ENCODE results near the gene F10.

Gene F10

GRCh38 chr13:113143466-113144254, 21.1 kb downstream of the F10 start:
- no peak overlapping the region for H3K4me3 ChIP-seq (ENCODE audit: low read length)
- no peak for TF ChIP-seq CTCF (conservative IDR thresholded peaks at IDR 0.05; ENCODE audit: low read length)
- no peak for DNase-seq (ENCODE audit: low read depth)

GRCh38 chr13:113144255-113144629, 21.6 kb downstream of the F10 start:
- no peak for DNase-seq (ENCODE audit: low read depth)
- H3K4me3 ChIP-seq (ENCODE audit: low read length), result no peak overlapping the region
- no peak for TF ChIP-seq CTCF (conservative IDR thresholded peaks at IDR 0.05; ENCODE audit: low read length)

- no peak for DNase-seq (ENCODE audit: low read depth)
- TF ChIP-seq CTCF (conservative IDR thresholded peaks at IDR 0.05; ENCODE audit: low read length), result no peak
- H3K4me3 ChIP-seq (ENCODE audit: low read length), result no peak overlapping the region
Measured at GRCh38 chr13:113145496-113145895, 22.9 kb downstream of the F10 start.

GRCh38 chr13:113145911-113146598, 23.5 kb downstream of the F10 start:
- no peak for TF ChIP-seq CTCF (conservative IDR thresholded peaks at IDR 0.05; ENCODE audit: low read length)
- H3K4me3 ChIP-seq (ENCODE audit: low read length), result no peak overlapping the region
- DNase-seq (ENCODE audit: low read depth), result no peak

GRCh38 chr13:113146750-113147149, 24.2 kb downstream of the F10 start:
- no peak for TF ChIP-seq CTCF (conservative IDR thresholded peaks at IDR 0.05; ENCODE audit: low read length)
- no peak overlapping the region for H3K4me3 ChIP-seq (ENCODE audit: low read length)
- no peak for DNase-seq (ENCODE audit: low read depth)

- DNase-seq (ENCODE audit: low read depth), result no peak
- TF ChIP-seq CTCF (conservative IDR thresholded peaks at IDR 0.05; ENCODE audit: low read length), result no peak
Measured at GRCh38 chr13:113147206-113147605, 24.6 kb downstream of the F10 start.

GRCh38 chr13:113148407-113148806, 25.8 kb downstream of the F10 start:
- no peak for DNase-seq (ENCODE audit: low read depth)
- H3K4me3 ChIP-seq (ENCODE audit: low read length), result no peak overlapping the region
- TF ChIP-seq CTCF (conservative IDR thresholded peaks at IDR 0.05; ENCODE audit: low read length), result no peak

More at GRCh38 chr13:113147206-113147605, 24.6 kb downstream of the F10 start:
- H3K4me3 ChIP-seq (ENCODE audit: low read length), result no peak overlapping the region

All from AG10803 (cell line).